Activated T-cell treated with anti-CD3 and anti-CD28 coated beads, Interleukin-2, amount 50 U/mL, for 4 hours (primary cell): ENCODE results near the gene APC. TPM values are rescaled to one million over a fixed set of nuclear protein-coding genes. Genes with fewer than 3 reads are reported as not detected.

Experiments
- total RNA-seq, 3 donors: library from RNA; stranded (reverse); gene quantifications; one replicate each; pipeline ENCODE4 v1.2.1, GENCODE V29; 2021

APC gene
- total RNA-seq, 3 donors from 2014 or later = 18.8 to 19.9 (median 19.7) TPM

Other genes starting within 250 kb of the APC start
- 10 to 100 TPM; 72.6 to 83.7 (median 80.4) TPM for gene SRP19, start 123.4 kb downstream of the APC start, total RNA-seq
- gene REEP5, start 184.3 kb downstream of the APC start, total RNA-seq = 10 to 100 TPM; 53.6 to 60.0 (median 58.7) TPM
- gene DCP2, start 238.9 kb downstream of the APC start, total RNA-seq = 10 to 100 TPM; 36.8 to 42.1 (median 41.1) TPM